Right lobe of liver (tissue), 6 donors: ENCODE measurements around the gene CPNE9. TPM values are rescaled to one million over a fixed set of nuclear protein-coding genes. Genes with fewer than 3 reads are reported as not detected.

Experiments
- ATAC-seq, 4 donors: fragments of 200-7000 bp; cut with Tn5 transposase; one replicate each; pipeline ENCODE4 v1.9.1; 2020; ENCODE audit warnings: mild to moderate bottlenecking in 4 of 4, moderate library complexity in 4 of 4
- DNase-seq, 3 donors: peaks; one replicate each; pipeline ENCODE4 v3.0.0-alpha.2; 2020
- H3K27ac ChIP-seq, 3 donors: fragments of 200-600 bp; one replicate each; pipeline ENCODE4 v1.8.0; 2022
- H3K27me3 ChIP-seq, 2 donors: fragments of 200-600 bp; one replicate each; pipeline ENCODE4 v1.8.0; 2022
- H3K36me3 ChIP-seq, 4 donors: fragments of 200-600 bp; sonication (generic) in 1 of 4; one replicate each; pipeline versions ENCODE4 v1.5.1 to v1.8.0; 2017 to 2022; ENCODE audit warnings: control low read depth in 1 of 4
- H3K4me1 ChIP-seq, 4 donors: fragments of 200-600 bp; sonication (generic) in 1 of 4; one replicate each; pipeline versions ENCODE4 v1.5.1 to v1.8.0; 2017 to 2022; ENCODE audit warnings: control low read depth in 1 of 4
- H3K4me3 ChIP-seq, 3 donors: fragments of 200-600 bp; one replicate each; pipeline ENCODE4 v1.8.0; 2022
- H3K9me3 ChIP-seq, 4 donors: fragments of 200-600 bp; sonication (generic) in 1 of 4; one replicate each; pipeline versions ENCODE4 v1.5.1 to v1.8.0; 2017 to 2022; ENCODE audit warnings: control low read depth in 1 of 4
- POLR2A ChIP-seq: fragments of 450-650 bp; IDR thresholded peaks from one replicate; pipeline ENCODE4 v1.6.1; 2017; ENCODE audit warnings: antibody characterized with exemption, mild to moderate bottlenecking
- WGBS: methylation state at CpG from one replicate; pipeline ENCODE4 v1.1.6; 2018; ENCODE audit warnings: low coverage, low lambda C conversion rate; ENCODE audit not compliant: insufficient coverage; ENCODE audit errors: missing lambda C conversion rate; 5-methylcytosine and 5-hydroxymethylcytosine counted together
- intact Hi-C, 2 donors: fragments of 100-400 bp; cut with DNase I; formaldehyde crosslinking; loops; one replicate each; pipeline versions ENCODE4 v1.11.2 to v1.14.1; 2022
- total RNA-seq, 6 experiments: library from RNA; depleted of rRNA in 2 of 6; stranded (reverse); fragments of >200 nt in 2 of 6; fragmentation: NEBNext Ultra II Directional in 3 of 6; extraction: Animal tissue kit (Norgen Biotek cat#: 25700) in 3 of 6; gene quantifications; one replicate each; pipeline versions ENCODE4 v1.1.0 to v1.2.4, GENCODE V29; 2016 to 2023
- TF ChIP-seq, protein P1 (sequence below), 4 donors: fragments of 200-600 bp in 3 of 4; fragments of 450-650 bp in 1 of 4; IDR thresholded peaks; one replicate each; pipeline versions ENCODE4 v1.5.1 to v1.8.0; 2016 to 2022; ENCODE audit warnings: antibody characterized with exemption in 4 of 4, mild to moderate bottlenecking in 2 of 4
- donor health status: DM: no; HTN: yes; CAD: no.
- donor health status: DM: no; HTN: no; CAD: no.
- donor health status: DM: no; HTN: no; CAD: no.
- donor health status: DM: no; HTN: yes; CAD: no.
- donor health status: DM: no; HTN: yes; CAD: no.

The CPNE9 gene
- total RNA-seq, 6 experiments from 2014 or later, result not detected

DNA sequence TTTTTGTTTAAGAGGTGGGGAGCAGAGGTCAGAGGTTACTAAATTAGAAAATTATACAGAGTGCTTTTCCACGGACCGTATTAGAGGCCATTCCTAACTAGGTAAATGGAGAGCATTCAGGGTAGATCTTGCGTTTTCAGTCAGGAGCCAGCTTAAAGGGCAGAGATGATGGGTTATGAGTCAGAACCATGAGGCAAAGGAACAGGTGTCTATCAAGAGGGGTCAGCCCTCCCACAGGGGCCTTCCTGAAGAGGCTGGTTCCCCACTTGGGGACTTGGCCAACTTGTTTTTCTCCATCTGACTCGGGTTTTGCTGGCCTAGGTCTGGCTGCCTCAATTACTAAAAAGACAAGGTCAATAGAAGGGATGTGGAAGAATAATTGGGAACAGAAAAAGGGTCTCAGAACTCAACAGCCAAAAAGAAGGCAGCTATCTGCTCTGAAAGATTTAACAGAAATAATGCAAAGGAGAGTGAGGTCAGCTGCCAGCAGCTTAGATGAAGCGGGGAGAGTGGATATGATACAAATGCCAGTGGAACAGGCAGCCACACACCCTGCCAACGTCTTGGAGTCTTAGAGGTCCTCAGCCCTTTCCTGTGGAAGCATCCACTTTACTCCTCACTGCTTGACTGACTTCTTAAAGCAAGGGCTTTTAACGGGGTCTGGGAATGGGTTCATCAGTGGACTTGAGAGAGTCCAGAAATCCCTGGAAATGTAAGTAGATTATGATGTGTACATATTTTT, 36.8 kb upstream of the CPNE9 start:
- intact Hi-C loops, result no loop called here
- H3K36me3 ChIP-seq, result peaks cover 0 to 74% (median 23%) of the 10 kb centered on the region in 4 donors
- 89% methylated on average over 5 of the region's 7 CpGs for WGBS

GRCh38 chr3:9669277-9669676, 34.4 kb upstream of the CPNE9 start:
- Histone ChIP-seq H3K36me3 (peaks cover 0 to 76% (median 35%) of the 10 kb centered on the region in 4 donors), H3K4me1 (peaks cover 0 to 17% (median 7%) of the 10 kb centered on the region in 4 donors), H3K9me3 (no peaks in the 10 kb centered on the region), H3K27me3 (no peaks in the 10 kb centered on the region), H3K27ac (no peak overlapping the region), H3K4me3 (no peak overlapping the region)
- DNase-seq (no peak), ATAC-seq (peak in 1 of 4 donors; percentile 2)
- 83% methylated on average over 1 of the region's 4 CpGs for WGBS
- intact Hi-C loops, result no loop called here
- no peak for TF ChIP-seq POLR2A
- TF ChIP-seq, protein P1, sequence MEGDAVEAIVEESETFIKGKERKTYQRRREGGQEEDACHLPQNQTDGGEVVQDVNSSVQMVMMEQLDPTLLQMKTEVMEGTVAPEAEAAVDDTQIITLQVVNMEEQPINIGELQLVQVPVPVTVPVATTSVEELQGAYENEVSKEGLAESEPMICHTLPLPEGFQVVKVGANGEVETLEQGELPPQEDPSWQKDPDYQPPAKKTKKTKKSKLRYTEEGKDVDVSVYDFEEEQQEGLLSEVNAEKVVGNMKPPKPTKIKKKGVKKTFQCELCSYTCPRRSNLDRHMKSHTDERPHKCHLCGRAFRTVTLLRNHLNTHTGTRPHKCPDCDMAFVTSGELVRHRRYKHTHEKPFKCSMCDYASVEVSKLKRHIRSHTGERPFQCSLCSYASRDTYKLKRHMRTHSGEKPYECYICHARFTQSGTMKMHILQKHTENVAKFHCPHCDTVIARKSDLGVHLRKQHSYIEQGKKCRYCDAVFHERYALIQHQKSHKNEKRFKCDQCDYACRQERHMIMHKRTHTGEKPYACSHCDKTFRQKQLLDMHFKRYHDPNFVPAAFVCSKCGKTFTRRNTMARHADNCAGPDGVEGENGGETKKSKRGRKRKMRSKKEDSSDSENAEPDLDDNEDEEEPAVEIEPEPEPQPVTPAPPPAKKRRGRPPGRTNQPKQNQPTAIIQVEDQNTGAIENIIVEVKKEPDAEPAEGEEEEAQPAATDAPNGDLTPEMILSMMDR (IDR thresholded peaks at IDR 0.05), result no peak

More for the DNA sequence above, 36.8 kb upstream of the CPNE9 start:
- H3K4me3 ChIP-seq, result no peak overlapping the region
- H3K9me3 ChIP-seq, result no peaks in the 10 kb centered on the region
- ATAC-seq (no peak), DNase-seq (no peak)
- H3K27me3 ChIP-seq, result no peaks in the 10 kb centered on the region
- no peak for TF ChIP-seq POLR2A
- TF ChIP-seq, protein P1 (IDR thresholded peaks at IDR 0.05), result no peak
- H3K27ac ChIP-seq, result no peak overlapping the region
- peaks cover 0 to 17% (median 7%) of the 10 kb centered on the region in 4 donors for H3K4me1 ChIP-seq

DNA sequence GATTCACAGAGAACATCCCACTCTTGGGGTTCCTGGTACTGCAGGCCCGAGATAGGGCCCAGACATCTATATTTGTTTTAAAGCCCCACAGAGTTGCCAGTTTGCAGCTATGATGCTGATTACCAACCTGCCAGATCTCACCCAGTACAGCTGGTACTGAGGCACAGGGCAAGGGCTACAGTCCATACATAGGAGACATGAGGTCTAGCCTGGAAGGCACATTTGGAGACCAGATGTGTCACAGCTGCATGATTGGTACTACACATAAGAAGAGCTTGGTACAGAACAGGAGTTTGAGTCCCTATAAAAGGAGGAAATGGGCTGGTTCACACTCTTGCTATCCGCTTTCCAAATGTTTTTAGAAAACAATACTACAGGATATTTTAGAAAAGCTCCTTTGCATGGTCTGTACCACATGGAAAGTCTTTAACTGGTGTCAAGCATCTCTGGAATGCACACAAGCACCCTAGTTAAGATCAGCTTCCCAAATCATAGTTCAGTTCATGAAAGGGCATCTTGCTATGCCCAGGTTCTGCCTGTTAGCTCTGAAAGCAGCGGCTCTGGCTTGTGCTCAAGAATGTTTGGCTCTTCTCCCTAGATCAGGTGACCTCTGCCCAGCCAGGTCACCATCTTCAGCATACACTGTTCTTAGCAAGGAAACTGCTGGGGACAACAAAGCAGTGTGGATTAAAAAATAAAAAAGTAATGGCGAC, 33.8 kb upstream of the CPNE9 start:
- ATAC-seq (peak; percentile 97 to 99 (median 98)), DNase-seq (peak; percentile 60 to 86 (median 75))
- intact Hi-C loops, result no loop called here
- TF ChIP-seq, protein P1 (IDR thresholded peaks at IDR 0.05), result no peak
- TF ChIP-seq POLR2A, result no peak
- H3K9me3 ChIP-seq, result no peaks in the 10 kb centered on the region
- H3K4me3 ChIP-seq, result no peak overlapping the region
- H3K4me1 ChIP-seq, result peaks cover 0 to 17% (median 7%) of the 10 kb centered on the region in 4 donors
- WGBS, result 34% methylated on average over 4 of the region's 4 CpGs
- peak overlapping the region in 1 of 3 donors; percentile 6 for H3K27ac ChIP-seq
- H3K27me3 ChIP-seq, result no peaks in the 10 kb centered on the region
- H3K36me3 ChIP-seq, result peaks cover 0 to 77% (median 34%) of the 10 kb centered on the region in 4 donors

- H3K27me3 ChIP-seq, result no peaks in the 10 kb centered on the region
- intact Hi-C loops, result no loop called here
- no peaks in the 10 kb centered on the region for H3K9me3 ChIP-seq
- DNase-seq (no peak), ATAC-seq (no peak)
- H3K4me1 ChIP-seq, result peaks cover 0 to 17% (median 7%) of the 10 kb centered on the region in 4 donors
- H3K36me3 ChIP-seq, result peaks cover 0 to 80% (median 26%) of the 10 kb centered on the region in 4 donors
- H3K4me3 ChIP-seq, result no peak overlapping the region
- no peak overlapping the region for H3K27ac ChIP-seq
- TF ChIP-seq POLR2A, result no peak
- TF ChIP-seq, protein P1 (IDR thresholded peaks at IDR 0.05), result no peak
These were observed 30.6 kb upstream of the CPNE9 start for GRCh38 chr3:9673082-9673481.
